ENCODE results near the gene MORC3.

- TF ChIP-seq EZH2 (IDR thresholded peaks at IDR 0.05; ENCODE audit: low read depth) (no peak), CTCF (conservative IDR thresholded peaks at IDR 0.05) (no peak)
Observed at GRCh38 chr21:36384885-36385232, 64.9 kb downstream of the MORC3 start.
